HG02973 (cell line): ENCODE measurements around the gene IDH3B.
"Not testable (repeated sequence)": the region's sequence is repeated elsewhere in the genome, so short reads cannot be mapped to it uniquely, and the experiment has no call there.

ENCODE experiments used
- ATAC-seq: cut with Tn5 transposase; IDR thresholded peaks from one replicate; pipeline ENCODE4 v1.9.1; 2021; ENCODE audit warnings: moderate library complexity; ENCODE audit not compliant: unreplicated experiment

IDH3B gene

GRCh38 chr20:2695206-2695983, 31.4 kb upstream of the IDH3B start:
- ATAC-seq, result no peak

DNA sequence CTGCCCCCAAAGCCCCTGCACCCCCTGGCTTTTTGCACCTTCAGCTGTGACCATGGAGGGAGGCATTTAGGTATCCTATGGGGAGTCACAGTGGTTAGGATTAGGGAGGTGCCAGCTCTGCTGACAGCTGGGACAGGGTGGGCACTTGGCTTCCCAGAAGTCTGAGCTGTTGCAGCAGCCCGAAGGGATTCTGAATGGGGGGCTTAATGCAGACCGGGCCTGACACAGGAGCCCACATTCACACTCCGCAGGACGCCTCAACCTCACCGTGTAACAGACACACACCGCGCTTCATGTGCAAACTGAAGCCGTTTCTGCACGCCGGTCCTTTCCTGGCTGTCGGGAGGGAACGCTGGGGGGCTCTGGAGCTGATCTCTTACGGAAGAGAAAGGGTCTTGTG, 30.5 kb upstream of the IDH3B start:
- ATAC-seq, result no peak

GRCh38 chr20:2694008-2694471, 30.0 kb upstream of the IDH3B start:
- no peak for ATAC-seq

GRCh38 chr20:2693286-2694007, 29.4 kb upstream of the IDH3B start:
- ATAC-seq, result no peak

DNA sequence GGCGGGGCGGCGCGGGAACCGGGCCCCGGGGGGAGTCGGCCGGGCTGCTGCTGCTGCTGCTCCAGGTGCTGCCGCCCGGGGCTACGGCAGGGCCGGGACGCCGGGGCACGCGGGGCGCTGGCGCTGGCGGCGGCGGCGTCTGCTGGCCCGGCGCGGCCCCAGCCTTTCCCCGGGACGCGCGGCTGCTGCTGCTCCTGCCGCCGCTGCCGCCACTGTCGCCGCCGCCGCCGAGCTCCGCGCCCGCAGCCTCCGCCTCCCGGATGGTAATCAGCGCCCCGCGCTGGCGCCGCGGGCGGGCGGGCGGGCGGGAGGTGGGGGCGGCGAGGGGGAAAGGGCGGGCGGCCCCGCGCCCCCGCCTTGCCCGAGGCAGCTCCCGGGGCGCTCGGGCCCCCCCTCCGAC, 28.9 kb upstream of the IDH3B start:
- ATAC-seq, result no peak

GRCh38 chr20:2692036-2692885, 28.2 kb upstream of the IDH3B start, which contains the start of gene EBF4:
TSS of gene EBF4 (plus strand) at chr20:2692780. CDS start at chr20:2693646, 866 bp downstream.
- no peak for ATAC-seq

DNA sequence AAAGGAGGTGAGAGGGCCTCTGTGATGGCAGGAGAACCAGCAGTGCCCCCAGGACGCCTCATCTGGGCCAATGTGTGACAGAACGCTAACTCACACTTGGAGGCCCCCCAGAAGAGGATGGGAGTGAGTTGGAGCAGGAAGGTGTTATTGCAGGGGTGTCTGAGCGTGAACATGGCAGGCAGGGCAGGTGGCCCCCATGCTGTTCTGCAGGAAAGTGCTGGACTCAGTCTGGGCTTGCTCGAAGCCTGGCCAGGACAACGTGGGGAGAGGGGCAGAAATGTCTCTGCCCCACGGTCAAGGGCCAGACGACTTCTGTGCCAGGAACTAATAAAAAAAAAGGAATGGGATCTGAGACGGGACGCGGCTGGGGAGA, 27.6 kb upstream of the IDH3B start:
- ATAC-seq, result no peak

DNA sequence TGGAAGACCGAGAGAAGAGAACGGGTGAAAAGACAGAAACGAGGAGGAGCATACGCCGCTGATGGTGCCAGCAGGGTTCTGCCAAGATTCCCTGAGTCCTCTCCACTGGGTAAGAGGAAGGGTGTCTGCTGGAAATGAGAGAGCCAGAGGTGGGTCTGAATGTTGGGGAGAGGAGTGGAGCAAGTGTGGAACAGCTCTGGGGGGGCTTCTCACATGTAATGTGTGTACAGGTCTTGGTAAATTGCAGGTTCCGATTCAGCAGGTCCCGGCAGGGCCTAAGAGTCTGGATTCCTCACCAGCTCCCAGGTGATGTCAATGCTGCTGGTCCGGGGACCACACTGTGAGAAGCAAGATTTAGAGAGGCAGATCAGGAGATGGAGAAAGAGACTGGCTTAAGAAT, 27.1 kb upstream of the IDH3B start:
- no peak for ATAC-seq

DNA sequence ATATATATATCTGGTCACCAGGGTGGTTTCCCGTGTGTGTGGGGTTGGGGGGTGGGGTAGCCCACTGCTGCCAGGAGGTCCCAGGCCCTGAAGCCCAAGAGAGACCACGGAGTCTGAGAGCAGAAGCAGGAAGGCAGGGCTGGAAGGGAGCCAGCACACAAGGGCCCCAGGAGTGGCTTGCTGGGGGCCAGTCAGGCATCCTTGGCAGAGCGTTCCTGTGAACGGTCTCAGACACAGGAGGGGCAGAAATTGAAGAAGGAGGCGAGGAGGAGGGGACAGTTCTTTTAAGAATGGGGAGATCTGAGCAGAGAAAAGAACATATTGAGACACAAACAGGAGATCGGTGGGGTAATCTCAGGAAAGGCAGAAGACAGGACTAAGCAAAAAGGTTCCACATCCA, 26.7 kb upstream of the IDH3B start:
- no peak for ATAC-seq

DNA sequence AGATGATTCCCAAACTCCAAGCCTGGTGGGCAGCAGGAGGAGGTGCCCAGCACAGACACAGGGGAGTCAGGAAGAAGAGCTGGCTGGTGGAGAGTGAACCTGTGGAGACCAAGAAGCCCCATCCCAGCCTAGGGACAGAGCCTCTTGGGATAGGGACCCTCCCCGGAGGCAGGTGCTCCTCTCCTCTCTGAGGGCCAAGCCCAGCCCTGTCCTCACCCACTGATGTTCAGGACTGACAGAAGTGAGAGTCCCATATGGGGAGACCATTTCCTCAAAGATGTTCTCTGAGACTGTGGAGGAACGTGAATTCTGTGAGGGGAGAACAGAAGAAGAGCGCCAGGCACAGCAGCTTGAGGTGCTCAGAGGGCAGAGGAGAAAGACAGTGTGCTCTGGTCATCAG, 26.2 kb upstream of the IDH3B start:
- no peak for ATAC-seq

- ATAC-seq, result no peak
These were observed 24.1 kb upstream of the IDH3B start for GRCh38 chr20:2688041-2688591.

- no peak for ATAC-seq
These were observed 23.5 kb upstream of the IDH3B start for GRCh38 chr20:2687514-2687913.

GRCh38 chr20:2684817-2685216, 20.8 kb upstream of the IDH3B start:
- not testable (repeated sequence) for ATAC-seq

- ATAC-seq, result not testable (repeated sequence)
These were observed 18.0 kb upstream of the IDH3B start for GRCh38 chr20:2682040-2682439.

DNA sequence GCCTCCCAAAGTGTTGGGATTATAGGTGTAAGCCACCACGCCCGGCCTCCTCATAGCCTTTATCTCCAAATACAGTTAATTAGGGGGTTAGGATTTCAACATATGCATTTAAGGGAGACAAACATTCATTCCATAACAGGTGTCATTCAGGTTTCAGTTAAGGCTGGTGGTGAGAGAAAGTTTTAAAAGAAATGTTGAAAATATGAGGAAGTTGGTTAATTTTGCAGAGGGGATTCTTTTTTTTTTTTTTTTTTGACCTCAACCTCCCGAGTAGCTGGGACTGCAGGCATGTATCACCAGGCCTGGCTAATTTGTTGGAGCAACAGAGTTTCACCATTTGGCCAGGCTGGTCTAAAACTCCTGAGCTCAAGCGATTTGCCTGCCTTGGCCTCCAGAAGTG, 16.0 kb upstream of the IDH3B start:
- no peak for ATAC-seq

DNA sequence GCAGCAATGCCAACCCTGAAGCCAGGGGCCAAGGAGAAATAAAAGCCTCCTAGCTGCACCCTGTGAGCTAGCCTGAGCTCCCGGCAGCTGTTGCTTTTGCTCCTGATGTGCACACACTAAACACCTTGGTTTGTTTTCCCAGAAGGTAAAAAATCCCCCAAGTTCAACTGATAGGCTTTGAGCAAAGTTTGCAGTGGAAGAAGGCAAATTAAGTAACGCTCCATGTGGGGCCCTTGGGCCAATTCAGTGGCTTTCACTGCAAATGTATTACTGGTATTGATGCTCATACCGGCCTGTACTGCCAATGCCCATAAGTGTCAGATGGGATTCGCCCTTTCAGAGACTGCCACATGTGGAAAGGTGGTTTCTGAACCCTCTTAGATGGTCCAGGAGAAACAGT, 9.4 kb upstream of the IDH3B start:
- ATAC-seq, result no peak

GRCh38 chr20:2672446-2672845, 8.4 kb upstream of the IDH3B start:
- no peak for ATAC-seq

DNA sequence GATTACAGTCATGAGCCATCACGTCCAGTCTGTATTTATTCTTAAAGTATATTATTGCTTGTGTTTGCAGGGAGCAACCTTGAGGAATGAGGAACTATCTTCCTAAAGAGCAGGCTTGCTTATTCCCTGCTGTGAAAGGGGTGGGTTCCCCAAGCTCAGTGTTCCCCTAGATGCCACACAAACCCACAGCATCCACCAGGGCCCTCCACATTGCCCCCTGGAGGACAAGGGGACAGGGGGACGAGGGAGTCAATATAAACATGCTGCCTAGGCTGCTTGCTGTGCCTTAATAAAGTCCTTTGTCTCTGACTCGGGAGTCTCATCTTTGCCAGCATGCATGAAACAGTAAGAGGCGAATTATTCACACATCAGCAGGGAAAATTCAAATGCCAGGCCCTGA, 8.0 kb upstream of the IDH3B start:
- no peak for ATAC-seq

- no peak for ATAC-seq
These were observed 591 bp downstream of the IDH3B start for GRCh38 chr20:2663364-2663886.

DNA sequence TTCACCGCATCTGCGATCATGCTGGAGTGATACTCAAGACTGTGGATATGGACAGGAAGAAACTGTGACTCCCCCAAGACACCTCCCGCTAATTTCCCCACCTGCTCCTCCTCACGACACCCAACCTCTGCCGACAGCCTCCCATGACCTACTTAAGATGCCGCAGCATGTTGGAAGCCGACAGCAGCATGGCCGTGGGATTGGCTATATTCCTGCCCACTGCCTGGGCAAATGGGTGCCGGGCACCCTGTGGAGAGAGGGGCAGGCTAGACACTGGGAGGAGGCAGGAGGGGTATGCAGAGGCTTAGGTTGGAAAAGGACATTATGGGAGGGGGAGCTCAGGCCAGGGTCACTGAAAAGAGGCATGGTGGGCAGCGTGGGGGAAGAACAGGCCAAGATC, 4.5 kb downstream of the IDH3B start:
- ATAC-seq, result no peak
